ENCODE measurements around the gene CELF5.
"Not testable (repeated sequence)": the region's sequence is repeated elsewhere in the genome, so short reads cannot be mapped to it uniquely, and the experiment has no call there.

Gene CELF5

GRCh38 chr19:3274245-3274941 lies 49.9 kb downstream of the CELF5 start:
- no peak for DNase-seq (ENCODE audit: low read depth)

GRCh38 chr19:3274942-3275582 lies 50.6 kb downstream of the CELF5 start:
- DNase-seq (ENCODE audit: low read depth), result no peak

GRCh38 chr19:3275583-3276340 lies 51.3 kb downstream of the CELF5 start:
- DNase-seq (ENCODE audit: low read depth), result peak; percentile 81

- no peak for DNase-seq (ENCODE audit: low read depth)
These were observed 51.9 kb downstream of the CELF5 start for GRCh38 chr19:3276341-3276799.

GRCh38 chr19:3277649-3278048 lies 53.2 kb downstream of the CELF5 start:
- DNase-seq (ENCODE audit: low read depth), result no peak

GRCh38 chr19:3278294-3278693 lies 53.8 kb downstream of the CELF5 start:
- no peak for DNase-seq (ENCODE audit: low read depth)

- no peak for DNase-seq (ENCODE audit: low read depth)
These were observed 54.3 kb downstream of the CELF5 start for GRCh38 chr19:3278749-3279148.

- no peak for DNase-seq (ENCODE audit: low read depth)
These were observed 54.8 kb downstream of the CELF5 start for GRCh38 chr19:3279306-3279705.

GRCh38 chr19:3281026-3281425 lies 56.6 kb downstream of the CELF5 start:
- no peak for DNase-seq (ENCODE audit: low read depth)

- DNase-seq (ENCODE audit: low read depth), result no peak
These were observed 57.7 kb downstream of the CELF5 start for GRCh38 chr19:3282155-3282554.

- DNase-seq (ENCODE audit: low read depth), result no peak
These were observed 58.1 kb downstream of the CELF5 start for GRCh38 chr19:3282564-3282963.

GRCh38 chr19:3283246-3283751 lies 58.8 kb downstream of the CELF5 start:
- no peak for DNase-seq (ENCODE audit: low read depth)

- no peak for DNase-seq (ENCODE audit: low read depth)
These were observed 59.6 kb downstream of the CELF5 start for GRCh38 chr19:3283886-3284657.

- peak; percentile 57 for DNase-seq (ENCODE audit: low read depth)
These were observed 60.5 kb downstream of the CELF5 start for GRCh38 chr19:3284759-3285646.

- DNase-seq (ENCODE audit: low read depth), result peak; percentile 33
These were observed 61.3 kb downstream of the CELF5 start for GRCh38 chr19:3285647-3286176.

GRCh38 chr19:3287814-3288213 lies 63.4 kb downstream of the CELF5 start:
- no peak for DNase-seq (ENCODE audit: low read depth)

- not testable (repeated sequence) for DNase-seq (ENCODE audit: low read depth)
These were observed 64.0 kb downstream of the CELF5 start for GRCh38 chr19:3288437-3288836.

GRCh38 chr19:3289971-3290569 lies 65.6 kb downstream of the CELF5 start:
- no peak for DNase-seq (ENCODE audit: low read depth)

- DNase-seq (ENCODE audit: low read depth), result not testable (repeated sequence)
These were observed 66.4 kb downstream of the CELF5 start for GRCh38 chr19:3290858-3291257.

GRCh38 chr19:3291644-3292043 lies 67.2 kb downstream of the CELF5 start:
- no peak for DNase-seq (ENCODE audit: low read depth)

Data from stimulated activated CD8-positive, alpha-beta memory T cell treated with anti-CD3 and anti-CD28 coated beads, Interleukin-15, amount 100 ng/mL, for 24 hours (primary cell).